ENCODE measurements around the gene WASF3.

Gene WASF3

DNA sequence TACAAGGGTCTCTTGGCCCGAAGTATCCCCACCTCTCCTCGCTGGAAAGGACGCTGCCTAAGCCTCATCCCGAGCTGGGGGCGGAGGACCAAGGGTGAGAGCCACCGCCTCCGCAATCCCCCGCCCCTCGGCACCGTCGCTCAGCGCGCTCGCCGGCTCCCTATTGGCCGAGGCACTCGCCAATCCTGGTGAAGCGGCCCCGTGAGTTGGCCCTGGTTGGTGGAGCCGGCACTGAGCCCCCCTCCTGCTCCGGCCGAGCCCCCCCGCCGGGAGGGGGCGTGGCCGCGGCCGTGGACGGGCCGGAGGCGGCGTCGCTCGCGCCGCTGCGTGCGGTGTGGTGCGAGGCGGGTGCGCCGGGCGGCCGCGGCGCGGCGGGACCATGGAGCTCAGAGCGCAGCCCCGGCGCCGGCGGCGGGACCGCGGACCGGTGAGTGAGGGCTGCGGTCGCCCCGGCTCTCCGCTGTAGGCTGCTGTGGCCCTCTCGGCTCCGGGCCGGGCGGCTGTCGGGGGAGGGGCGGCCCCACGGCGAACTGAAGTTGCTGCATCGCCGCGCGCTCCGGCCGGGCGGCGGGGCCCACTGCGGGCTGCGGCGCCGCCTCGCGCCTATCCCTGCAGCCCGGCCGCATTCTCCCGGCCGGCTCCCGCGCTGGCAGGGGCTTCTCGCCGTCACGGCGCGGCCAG is at the start of gene WASF3:
Gene WASF3, plus strand, starts transcription at position 291 of the 681 bp plus-strand sequence. CDS start 84,588 bp downstream, outside the sequence.
- peak; percentile 94 to 96 for ATAC-seq (replicated peaks)

GRCh38 chr13:26508885-26509284 is 48.6 kb upstream of the WASF3 start:
- peaks cover 3 to 8% of the 10 kb centered on the region in 2 donors for H3K9me3 Mint-ChIP-seq
- ATAC-seq (replicated peaks): no peak
- DNase-seq: no peak
- no peak overlapping the region for H3K27ac Mint-ChIP-seq
- no peaks in the 10 kb centered on the region for H3K4me1 Mint-ChIP-seq
- H3K27me3 Mint-ChIP-seq: peaks cover 21 to 36% of the 10 kb centered on the region in 2 donors
- peaks cover 1 to 4% of the 10 kb centered on the region in 2 donors for H3K36me3 Mint-ChIP-seq
- no peak overlapping the region for H3K4me3 Mint-ChIP-seq

More for the DNA sequence above, at the start of gene WASF3:
- Mint-ChIP-seq H3K27ac (no peak within 1 kb of the TSS), H3K27me3 (peaks cover 29 to 34% of the 10 kb centered on the region in 2 donors), H3K4me3 (peak within 1 kb of the TSS; percentile 45 to 52), H3K4me1 (peaks cover 4 to 13% of the 10 kb centered on the region in 2 donors), H3K9me3 (peaks cover 4 to 13% of the 10 kb centered on the region in 2 donors), H3K36me3 (no peaks in the 10 kb centered on the region)
- DNase-seq: peak; percentile 54

DNA sequence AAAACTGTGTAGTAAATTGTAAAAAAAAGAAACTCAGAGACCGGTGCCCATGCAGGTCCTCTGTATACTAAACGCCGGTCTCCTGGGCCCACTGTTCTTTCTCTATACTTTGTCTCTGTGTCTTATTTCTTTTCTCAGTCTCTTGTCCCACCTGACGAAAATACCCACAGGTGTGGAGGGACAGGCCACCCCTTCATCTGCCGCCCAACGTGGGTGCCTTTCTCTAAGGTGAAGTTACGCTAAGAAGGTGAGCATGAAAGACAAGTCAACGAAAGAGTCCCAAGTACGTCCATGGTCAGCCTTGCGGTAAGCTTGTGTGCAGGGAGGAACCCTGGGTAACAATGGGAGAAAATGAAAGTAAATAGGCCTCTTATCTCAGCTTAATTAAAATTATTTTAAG is 48.0 kb upstream of the WASF3 start:
- DNase-seq (no peak), ATAC-seq (replicated peaks) (no peak)
- no peak overlapping the region for H3K27ac Mint-ChIP-seq
- peaks cover 3 to 8% of the 10 kb centered on the region in 2 donors for H3K9me3 Mint-ChIP-seq
- no peaks in the 10 kb centered on the region for H3K4me1 Mint-ChIP-seq
- H3K27me3 Mint-ChIP-seq: peaks cover 21 to 36% of the 10 kb centered on the region in 2 donors
- H3K36me3 Mint-ChIP-seq: peaks cover 1 to 4% of the 10 kb centered on the region in 2 donors
- H3K4me3 Mint-ChIP-seq: no peak overlapping the region

- no peak for ATAC-seq (replicated peaks)
- H3K4me3 Mint-ChIP-seq: no peak overlapping the region
- no peak overlapping the region for H3K27ac Mint-ChIP-seq
- H3K9me3 Mint-ChIP-seq: peaks cover 3 to 8% of the 10 kb centered on the region in 2 donors
- H3K27me3 Mint-ChIP-seq: peaks cover 29 to 33% of the 10 kb centered on the region in 2 donors
- H3K4me1 Mint-ChIP-seq: no peaks in the 10 kb centered on the region
- H3K36me3 Mint-ChIP-seq: peaks cover 1 to 4% of the 10 kb centered on the region in 2 donors
- no peak for DNase-seq
These were observed 43.6 kb upstream of the WASF3 start for GRCh38 chr13:26513931-26514330.

- H3K36me3 Mint-ChIP-seq: no peaks in the 10 kb centered on the region
- ATAC-seq (replicated peaks) (no peak), DNase-seq (no peak)
- H3K4me1 Mint-ChIP-seq: no peaks in the 10 kb centered on the region
- H3K27ac Mint-ChIP-seq: no peak overlapping the region
- peaks cover under 1 to 6% of the 10 kb centered on the region in 2 donors for H3K9me3 Mint-ChIP-seq
- H3K27me3 Mint-ChIP-seq: peaks cover 37 to 39% of the 10 kb centered on the region in 2 donors
- no peak overlapping the region for H3K4me3 Mint-ChIP-seq
These were observed 41.8 kb upstream of the WASF3 start for GRCh38 chr13:26515721-26516120.

- H3K27ac Mint-ChIP-seq: no peak overlapping the region
- no peak overlapping the region for H3K4me3 Mint-ChIP-seq
- no peaks in the 10 kb centered on the region for H3K4me1 Mint-ChIP-seq
- no peaks in the 10 kb centered on the region for H3K9me3 Mint-ChIP-seq
- DNase-seq (no peak), ATAC-seq (replicated peaks) (no peak)
- no peaks in the 10 kb centered on the region for H3K36me3 Mint-ChIP-seq
- H3K27me3 Mint-ChIP-seq: peaks cover 27 to 35% of the 10 kb centered on the region in 2 donors
These were observed 39.5 kb upstream of the WASF3 start for GRCh38 chr13:26517936-26518335.

DNA sequence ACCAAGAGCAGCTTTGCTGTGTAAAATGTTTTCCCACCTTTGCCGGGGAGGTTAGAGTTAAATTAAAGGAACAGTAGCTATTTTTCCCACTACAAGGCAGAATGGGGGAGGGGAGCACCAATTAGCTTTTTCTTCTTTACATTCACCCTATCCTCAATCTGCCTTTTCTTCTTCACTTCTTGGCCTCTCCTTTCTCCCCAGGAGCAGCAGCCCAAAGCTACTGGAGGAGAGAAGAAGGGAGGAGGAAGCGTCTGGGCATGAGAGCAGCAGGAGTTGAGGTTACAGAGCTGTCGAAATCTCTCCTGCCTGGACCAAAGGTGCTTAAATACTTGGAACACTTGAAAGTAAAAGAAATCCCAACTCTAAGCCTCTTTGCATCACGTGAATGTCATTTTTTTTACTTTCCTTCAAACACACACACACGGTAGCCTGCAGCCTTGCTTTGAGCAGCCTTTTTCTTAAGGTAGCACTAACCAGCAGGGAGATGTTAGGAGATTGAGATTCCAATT is 39.0 kb upstream of the WASF3 start:
- Mint-ChIP-seq H3K27me3 (peaks cover 27 to 34% of the 10 kb centered on the region in 2 donors), H3K4me3 (no peak overlapping the region), H3K27ac (no peak overlapping the region), H3K36me3 (no peaks in the 10 kb centered on the region), H3K9me3 (peaks cover 0 to 1% of the 10 kb centered on the region in 2 donors), H3K4me1 (no peaks in the 10 kb centered on the region)
- DNase-seq (no peak), ATAC-seq (replicated peaks) (no peak)

GRCh38 chr13:26522571-26522970 is 34.9 kb upstream of the WASF3 start:
- H3K36me3 Mint-ChIP-seq: no peaks in the 10 kb centered on the region
- peaks cover 0 to 1% of the 10 kb centered on the region in 2 donors for H3K9me3 Mint-ChIP-seq
- no peak overlapping the region for H3K27ac Mint-ChIP-seq
- ATAC-seq (replicated peaks): no peak
- H3K27me3 Mint-ChIP-seq: peaks cover 21 to 34% of the 10 kb centered on the region in 2 donors
- no peak for DNase-seq
- no peak overlapping the region for H3K4me3 Mint-ChIP-seq
- no peaks in the 10 kb centered on the region for H3K4me1 Mint-ChIP-seq

DNA sequence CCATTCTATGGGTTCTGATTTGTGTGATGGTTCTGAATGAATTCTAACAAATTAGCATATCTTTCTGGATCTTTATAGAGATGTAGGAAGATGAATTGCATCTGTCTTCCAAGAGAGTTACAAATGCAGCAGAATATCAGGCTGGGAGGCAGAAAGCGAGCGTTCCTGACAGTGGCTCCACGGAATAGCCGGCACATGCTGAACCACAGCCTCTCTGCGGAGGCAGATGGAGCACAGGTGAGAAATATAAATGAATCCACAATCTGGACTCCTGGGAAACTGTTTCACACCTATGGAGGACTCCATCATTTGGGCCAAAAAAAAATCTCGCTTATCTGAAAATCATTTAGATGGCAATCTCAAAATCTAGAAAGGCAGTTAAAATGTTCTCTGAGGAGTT is 34.5 kb upstream of the WASF3 start:
- H3K4me1 Mint-ChIP-seq: no peaks in the 10 kb centered on the region
- H3K36me3 Mint-ChIP-seq: no peaks in the 10 kb centered on the region
- H3K4me3 Mint-ChIP-seq: no peak overlapping the region
- DNase-seq (no peak), ATAC-seq (replicated peaks) (no peak)
- H3K27me3 Mint-ChIP-seq: peaks cover 19 to 34% of the 10 kb centered on the region in 2 donors
- H3K9me3 Mint-ChIP-seq: peaks cover 0 to 1% of the 10 kb centered on the region in 2 donors
- H3K27ac Mint-ChIP-seq: no peak overlapping the region

DNA sequence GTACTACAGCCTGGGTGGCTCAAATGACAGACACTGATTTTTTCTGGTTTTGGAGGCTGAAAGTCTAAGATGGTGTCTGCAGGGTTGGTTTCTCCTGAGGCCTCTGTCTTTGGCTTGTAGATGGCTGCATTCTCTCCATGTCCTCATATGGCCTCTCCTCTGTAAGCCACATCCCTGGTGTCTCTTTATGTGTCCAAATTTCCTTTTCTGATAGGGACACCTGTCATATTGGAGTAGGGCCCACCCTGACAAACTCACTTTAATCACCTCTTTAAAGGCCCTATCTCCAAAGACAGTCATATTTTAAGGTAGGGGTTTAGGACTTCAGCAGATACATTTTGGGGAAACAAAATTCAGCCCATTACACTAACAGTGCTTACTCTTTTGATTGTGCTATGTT is 32.0 kb upstream of the WASF3 start:
- no peak for DNase-seq
- H3K4me1 Mint-ChIP-seq: no peaks in the 10 kb centered on the region
- no peak overlapping the region for H3K4me3 Mint-ChIP-seq
- no peak overlapping the region for H3K27ac Mint-ChIP-seq
- ATAC-seq (replicated peaks): no peak
- peaks cover 11 to 21% of the 10 kb centered on the region in 2 donors for H3K27me3 Mint-ChIP-seq
- no peaks in the 10 kb centered on the region for H3K36me3 Mint-ChIP-seq
- H3K9me3 Mint-ChIP-seq: peaks cover 0 to 1% of the 10 kb centered on the region in 2 donors

DNA sequence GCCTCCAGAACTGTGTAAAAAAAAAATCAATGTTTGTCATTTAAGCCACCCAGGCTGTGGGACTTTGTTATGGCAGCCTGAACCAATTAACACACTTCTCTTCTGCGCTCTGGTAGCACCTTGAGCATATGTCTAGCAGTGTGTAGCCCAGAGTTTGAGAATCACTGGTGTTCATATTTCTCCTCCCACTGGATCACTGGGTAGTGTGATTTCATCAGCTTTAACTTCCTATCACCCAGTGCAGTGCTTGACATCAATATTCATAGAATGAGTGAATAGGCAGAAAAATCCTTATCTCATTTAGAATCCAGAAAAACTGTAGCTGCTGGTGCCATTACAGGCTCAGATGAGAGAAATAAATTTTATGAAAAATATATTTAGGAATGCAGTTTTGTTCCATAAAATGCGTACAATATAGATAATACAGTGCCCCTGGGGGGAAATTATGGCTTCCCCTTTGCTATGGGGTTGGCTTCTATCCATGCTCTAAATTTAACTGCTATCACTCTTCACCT is 30.7 kb upstream of the WASF3 start:
- H3K27me3 Mint-ChIP-seq: peaks cover 11 to 17% of the 10 kb centered on the region in 2 donors
- no peak overlapping the region for H3K27ac Mint-ChIP-seq
- peaks cover 0 to 1% of the 10 kb centered on the region in 2 donors for H3K9me3 Mint-ChIP-seq
- H3K4me3 Mint-ChIP-seq: no peak overlapping the region
- H3K4me1 Mint-ChIP-seq: no peaks in the 10 kb centered on the region
- ATAC-seq (replicated peaks) (no peak), DNase-seq (no peak)
- no peaks in the 10 kb centered on the region for H3K36me3 Mint-ChIP-seq

DNA sequence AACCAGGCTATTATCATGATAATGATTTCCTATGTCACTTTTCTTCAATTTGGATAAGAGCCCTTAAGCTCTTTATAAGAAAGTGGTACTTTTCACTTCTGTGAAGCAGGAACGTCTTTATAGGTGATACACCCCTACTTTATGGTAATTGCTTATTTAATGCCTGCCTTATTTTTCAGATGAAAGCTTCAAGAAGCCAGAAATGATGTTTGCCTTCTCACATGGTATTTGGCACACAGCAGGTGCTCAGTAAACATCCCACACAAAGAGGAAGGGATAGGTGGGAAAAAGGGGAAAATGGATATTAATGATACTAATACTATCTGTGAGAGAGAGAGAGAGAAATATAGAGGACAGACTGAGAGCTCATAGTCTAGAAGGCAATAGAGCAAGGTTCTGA is 29.0 kb upstream of the WASF3 start:
- no peak for ATAC-seq (replicated peaks)
- Mint-ChIP-seq H3K4me1 (no peaks in the 10 kb centered on the region), H3K27ac (no peak overlapping the region), H3K9me3 (no peaks in the 10 kb centered on the region), H3K4me3 (no peak overlapping the region), H3K36me3 (no peaks in the 10 kb centered on the region), H3K27me3 (peaks cover 7 to 11% of the 10 kb centered on the region in 2 donors)
- DNase-seq: no peak

GRCh38 chr13:26529441-26529840 is 28.0 kb upstream of the WASF3 start:
- Mint-ChIP-seq H3K9me3 (no peaks in the 10 kb centered on the region), H3K36me3 (no peaks in the 10 kb centered on the region), H3K27ac (no peak overlapping the region), H3K4me1 (no peaks in the 10 kb centered on the region), H3K4me3 (no peak overlapping the region), H3K27me3 (peaks cover 7 to 10% of the 10 kb centered on the region in 2 donors)
- no peak for DNase-seq
- ATAC-seq (replicated peaks): no peak

DNA sequence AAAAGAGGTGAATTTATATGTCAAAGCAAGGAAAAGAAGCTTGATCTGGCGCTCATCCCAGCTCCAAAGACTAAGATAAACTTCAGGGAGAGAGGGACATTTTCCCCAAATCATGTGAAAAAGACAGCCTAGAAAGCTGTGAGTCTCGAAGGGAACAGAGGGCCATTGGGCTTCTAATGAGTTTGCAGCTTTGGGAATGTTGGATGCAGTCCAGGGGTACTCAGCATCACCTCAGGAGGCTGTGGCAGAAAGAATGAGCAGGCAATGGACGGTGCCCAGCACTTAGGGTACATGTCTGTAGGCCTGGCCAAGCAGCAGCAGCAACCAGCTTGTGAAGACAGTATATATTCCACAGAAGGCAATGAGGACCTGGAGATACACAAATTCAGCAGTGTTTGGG is 25.7 kb upstream of the WASF3 start:
- Mint-ChIP-seq H3K4me1 (no peaks in the 10 kb centered on the region), H3K27ac (no peak overlapping the region), H3K27me3 (peaks cover 7 to 10% of the 10 kb centered on the region in 2 donors), H3K36me3 (no peaks in the 10 kb centered on the region), H3K9me3 (no peaks in the 10 kb centered on the region), H3K4me3 (no peak overlapping the region)
- ATAC-seq (replicated peaks) (no peak), DNase-seq (no peak)

Measured in stimulated activated naive B cell treated with anti-CD40 and anti-IgM and Interleukin-4, amounts not matched to agents 10 μg/mL and 1 μg/mL and 100 μg/mL, for 72 hours (primary cell).